ENCODE measurements around the gene PRKCH. TPM values are rescaled to one million over a fixed set of nuclear protein-coding genes. Genes with fewer than 3 reads are reported as not detected.

PRKCH gene
- total and polyA plus RNA-seq, 2 of the 13 experiments (the other 11 are each of a cell fraction or from before 2014, with no cell fraction given): 0.48 to 1.3 TPM

DNA sequence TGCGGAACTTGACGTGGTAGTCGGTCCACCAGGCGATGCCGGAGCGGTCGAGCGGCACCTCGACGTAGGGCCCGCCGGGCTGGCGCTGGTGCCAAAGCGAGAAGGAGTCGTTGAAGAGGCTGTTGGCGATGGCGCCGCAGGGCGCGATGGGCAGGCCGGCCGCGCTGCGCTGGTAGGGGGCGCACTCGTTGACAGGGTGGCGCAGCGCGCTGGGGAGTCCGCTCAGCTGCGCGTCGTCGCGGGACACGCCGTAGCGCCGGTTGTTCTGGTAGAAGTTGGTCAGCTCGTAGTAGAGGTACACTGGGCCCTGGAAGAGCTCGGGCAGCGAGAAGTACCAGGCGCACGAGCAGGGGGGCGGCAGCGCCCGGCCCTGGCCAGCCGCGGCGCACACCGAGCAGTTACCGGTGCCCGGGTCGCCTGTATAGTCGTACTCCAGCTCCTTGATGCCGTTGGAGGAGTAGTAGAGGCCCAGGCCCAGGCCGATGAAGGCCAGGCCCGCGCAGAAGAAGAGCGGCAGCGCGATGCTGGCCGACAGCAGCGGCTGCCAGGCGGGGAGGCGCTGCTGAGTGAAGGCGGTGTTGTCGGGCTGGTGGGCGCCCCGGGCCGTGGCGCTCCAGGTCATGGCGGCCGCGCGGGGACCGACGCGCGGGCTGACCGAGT lies 40.7 kb upstream of the PRKCH start (continued):
- TF ChIP-seq ZNF619 (CRISPR knock-in tag; IDR thresholded peaks at IDR 0.05): no peak
- TF ChIP-seq ZNF552 (CRISPR knock-in tag; IDR thresholded peaks at IDR 0.05; ENCODE audit: borderline replicate concordance): no peak
- TF ChIP-seq ZBTB40 (IDR thresholded peaks at IDR 0.05): no peak
- TF ChIP-seq ZBTB40 (CRISPR knock-in tag; IDR thresholded peaks at IDR 0.05): no peak
- TF ChIP-seq ZBTB4 (CRISPR knock-in tag; IDR thresholded peaks at IDR 0.05; ENCODE audit: borderline replicate concordance): no peak
- TF ChIP-seq ZC3H13 (CRISPR knock-in tag; IDR thresholded peaks at IDR 0.05): no peak
- no peak for TF ChIP-seq ZBTB42 (CRISPR knock-in tag; IDR thresholded peaks at IDR 0.05)
